Progenitor cell of endocrine pancreas (in vitro differentiated cells): ENCODE measurements around the gene PAFAH1B1. TPM values are rescaled to one million over a fixed set of nuclear protein-coding genes. Genes with fewer than 3 reads are reported as not detected.
A peak's percentile ranks its signal among the peaks of the same experiment; 100 is the strongest.
"Not testable (repeated sequence)": the region's sequence is repeated elsewhere in the genome, so short reads cannot be mapped to it uniquely, and the experiment has no call there.

Experiments
- DNase-seq: peaks from one replicate; pipeline ENCODE4 v3.0.0; 2021; ENCODE audit warnings: low spot score; ENCODE audit not compliant: unreplicated experiment
- H3K27ac Mint-ChIP-seq: 2 replicates; pipeline ENCODE4 v1.8.0; 2021; ENCODE audit warnings: mild to moderate bottlenecking, moderate library complexity, mixed read lengths
- H3K27me3 Mint-ChIP-seq: 2 replicates; pipeline ENCODE4 v1.8.0; 2021; ENCODE audit warnings: mixed read lengths
- H3K36me3 Mint-ChIP-seq: 2 replicates; pipeline ENCODE4 v1.8.0; 2022; ENCODE audit warnings: mixed read lengths; ENCODE audit not compliant: insufficient read depth
- H3K4me1 Mint-ChIP-seq: 2 replicates; pipeline ENCODE4 v1.8.0; 2021; ENCODE audit warnings: low read depth, mixed read lengths
- H3K4me3 Mint-ChIP-seq: 2 replicates; pipeline ENCODE4 v1.8.0; 2021; ENCODE audit warnings: low read depth, mild to moderate bottlenecking, moderate library complexity, mixed read lengths
- H3K9me3 Mint-ChIP-seq: 2 replicates; pipeline ENCODE4 v1.8.0; 2021; ENCODE audit warnings: low read depth, mixed read lengths
- CTCF ChIP-seq: fragments of 200-600 bp; sonication (generic); IDR thresholded peaks from one replicate; pipeline ENCODE4 v1.5.0; 2021; ENCODE audit warnings: antibody characterized with exemption, mild to moderate bottlenecking; ENCODE audit not compliant: unreplicated experiment
- total RNA-seq: library from RNA; stranded (reverse); gene quantifications from 2 replicates; pipeline ENCODE4 v1.2.1, GENCODE V29; 2021

PAFAH1B1 gene
- total RNA-seq, 1 donor from 2014 or later = 140 TPM

- no peak overlapping the region for H3K27ac Mint-ChIP-seq
- no peaks in the 10 kb centered on the region for H3K4me1 Mint-ChIP-seq
- H3K9me3 Mint-ChIP-seq = no peaks in the 10 kb centered on the region
- no peak overlapping the region for H3K4me3 Mint-ChIP-seq
- peaks cover 37% of the 10 kb centered on the region for H3K36me3 Mint-ChIP-seq
- H3K27me3 Mint-ChIP-seq = no peaks in the 10 kb centered on the region
- no peak for TF ChIP-seq CTCF
- DNase-seq = no peak
Measured at GRCh38 chr17:2672026-2672425, 78.6 kb downstream of the PAFAH1B1 start.

- H3K27me3 Mint-ChIP-seq, H3K9me3 Mint-ChIP-seq, H3K4me3 Mint-ChIP-seq, DNase-seq, H3K27ac Mint-ChIP-seq: not testable (repeated sequence)
- peaks cover 18% of the 10 kb centered on the region for H3K4me1 Mint-ChIP-seq
- peaks cover 38% of the 10 kb centered on the region for H3K36me3 Mint-ChIP-seq
Measured at GRCh38 chr17:2679247-2679646, 85.8 kb downstream of the PAFAH1B1 start.

GRCh38 chr17:2680961-2681360, 87.5 kb downstream of the PAFAH1B1 start:
- Mint-ChIP-seq H3K9me3 (no peaks in the 10 kb centered on the region), H3K4me3 (no peak overlapping the region), H3K27me3 (no peaks in the 10 kb centered on the region), H3K36me3 (peaks cover 32% of the 10 kb centered on the region), H3K4me1 (peaks cover 19% of the 10 kb centered on the region), H3K27ac (peak overlapping the region; percentile 71)
- TF ChIP-seq CTCF = no peak
- DNase-seq = no peak

GRCh38 chr17:2681650-2682049, 88.2 kb downstream of the PAFAH1B1 start:
- Mint-ChIP-seq H3K4me1 (peaks cover 19% of the 10 kb centered on the region), H3K36me3 (peaks cover 30% of the 10 kb centered on the region), H3K27me3 (no peaks in the 10 kb centered on the region), H3K4me3 (no peak overlapping the region), H3K9me3 (no peaks in the 10 kb centered on the region), H3K27ac (peak overlapping the region; percentile 37)
- TF ChIP-seq CTCF = no peak
- DNase-seq = no peak

GRCh38 chr17:2682176-2682938, 88.9 kb downstream of the PAFAH1B1 start:
- no peak for DNase-seq
- peaks cover 19% of the 10 kb centered on the region for H3K4me1 Mint-ChIP-seq
- no peaks in the 10 kb centered on the region for H3K9me3 Mint-ChIP-seq
- H3K27me3 Mint-ChIP-seq = no peaks in the 10 kb centered on the region
- peaks cover 25% of the 10 kb centered on the region for H3K36me3 Mint-ChIP-seq
- TF ChIP-seq CTCF = no peak
- H3K27ac Mint-ChIP-seq = no peak overlapping the region
- H3K4me3 Mint-ChIP-seq = no peak overlapping the region

- Mint-ChIP-seq H3K36me3 (peaks cover 24% of the 10 kb centered on the region), H3K9me3 (no peaks in the 10 kb centered on the region), H3K4me1 (peaks cover 22% of the 10 kb centered on the region), H3K4me3 (no peak overlapping the region), H3K27ac (peak overlapping the region; percentile 76), H3K27me3 (no peaks in the 10 kb centered on the region)
- no peak for DNase-seq
- no peak for TF ChIP-seq CTCF
Measured at GRCh38 chr17:2683912-2684311, 90.5 kb downstream of the PAFAH1B1 start.
